SK-N-SH treated with all-trans-retinoic acid at 6 μM for 48 hours (cell line): ENCODE measurements around the gene KHSRP.

Source experiments
- ATAC-seq: fragments of 200-7000 bp; cut with Tn5 transposase; 3 replicates; pipeline ENCODE4 v1.9.1; 2020; ENCODE audit warnings: mild to moderate bottlenecking, moderate library complexity
- CREB5 ChIP-seq: fragments of 250-450 bp; sonication (Bioruptor Pico); IDR thresholded peaks from 2 replicates; pipeline ENCODE4 v1.5.1; 2020; ENCODE audit warnings: low read depth, mild to moderate bottlenecking, moderate library complexity
- ESRRG ChIP-seq: fragments of 250-450 bp; sonication (Bioruptor Pico); IDR thresholded peaks from 2 replicates; pipeline ENCODE4 v1.6.1; 2021; ENCODE audit warnings: mild to moderate bottlenecking
- OSR1 ChIP-seq: fragments of 250-450 bp; sonication (Bioruptor Pico); IDR thresholded peaks from 2 replicates; pipeline ENCODE4 v1.8.0; 2022; ENCODE audit warnings: moderate library complexity, mild to moderate bottlenecking, inconsistent platforms
- PATZ1 ChIP-seq: fragments of 250-450 bp; sonication (Bioruptor Pico); IDR thresholded peaks from 2 replicates; pipeline ENCODE4 v1.8.0; 2020; ENCODE audit warnings: mild to moderate bottlenecking, moderate library complexity, borderline replicate concordance
- RARB ChIP-seq: fragments of 250-450 bp; sonication (Bioruptor Pico); IDR thresholded peaks from 2 replicates; pipeline ENCODE4 v1.8.0; 2021; ENCODE audit warnings: mild to moderate bottlenecking, moderate library complexity
- TSHZ2 ChIP-seq: fragments of 250-450 bp; sonication (Bioruptor Pico); IDR thresholded peaks from 2 replicates; pipeline ENCODE4 v1.5.0; 2020; ENCODE audit warnings: mild to moderate bottlenecking, moderate library complexity
- ZC3H10 ChIP-seq: fragments of 250-450 bp; sonication (Bioruptor Pico); IDR thresholded peaks from 2 replicates; pipeline ENCODE4 v1.5.1; 2021; ENCODE audit warnings: mild to moderate bottlenecking, moderate library complexity
- ZFP30 ChIP-seq: fragments of 450-650 bp; formaldehyde crosslinking; IDR thresholded peaks from 2 replicates; pipeline ENCODE4 v1.5.0; 2022; ENCODE audit warnings: mild to moderate bottlenecking, moderate library complexity
- ZNF565 ChIP-seq: fragments of 450-650 bp; formaldehyde crosslinking; conservative IDR thresholded peaks from 2 replicates; pipeline ENCODE4 v1.5.0; 2020; ENCODE audit warnings: low read depth, mild to moderate bottlenecking, moderate library complexity
- ZNF70 ChIP-seq: fragments of 450-650 bp; formaldehyde crosslinking; IDR thresholded peaks from 2 replicates; pipeline ENCODE4 v1.5.0; 2020; ENCODE audit warnings: mild to moderate bottlenecking, moderate library complexity

KHSRP gene

GRCh38 chr19:6372594-6373095 is 52.0 kb downstream of the KHSRP start, which contains the start of gene ALKBH7:
Gene ALKBH7 (plus strand): TSS chr19:6372794. CDS start chr19:6372821, 27 bp downstream.
- peak; percentile 91 for ATAC-seq
- TF ChIP-seq RARB (CRISPR knock-in tag) (no peak), ZNF70 (CRISPR knock-in tag) (no peak), CREB5 (no peak), ESRRG (no peak), ZC3H10 (CRISPR knock-in tag) (no peak)

- no peak for ATAC-seq
- TF ChIP-seq OSR1 (CRISPR knock-in tag): no peak
- no peak for TF ChIP-seq ZFP30 (CRISPR knock-in tag)
- no peak for TF ChIP-seq TSHZ2 (CRISPR knock-in tag)
- TF ChIP-seq ESRRG: no peak
- no peak for TF ChIP-seq PATZ1 (CRISPR knock-in tag)
- TF ChIP-seq ZNF565 (CRISPR knock-in tag): no peak
Measured at GRCh38 chr19:6364353-6364752, 60.3 kb downstream of the KHSRP start.
